ENCODE data around the gene TTC28.
"Not testable (repeated sequence)": the region's sequence is repeated elsewhere in the genome, so short reads cannot be mapped to it uniquely, and the experiment has no call there.

The TTC28 gene

GRCh38 chr22:28464127-28464526, 215.5 kb downstream of the TTC28 start:
- POLR2A ChIA-PET = no interaction called here
- CTCF ChIA-PET = no interaction called here
- no peak for DNase-seq (ENCODE audit: extremely low spot score)
- TF ChIP-seq, protein P1, sequence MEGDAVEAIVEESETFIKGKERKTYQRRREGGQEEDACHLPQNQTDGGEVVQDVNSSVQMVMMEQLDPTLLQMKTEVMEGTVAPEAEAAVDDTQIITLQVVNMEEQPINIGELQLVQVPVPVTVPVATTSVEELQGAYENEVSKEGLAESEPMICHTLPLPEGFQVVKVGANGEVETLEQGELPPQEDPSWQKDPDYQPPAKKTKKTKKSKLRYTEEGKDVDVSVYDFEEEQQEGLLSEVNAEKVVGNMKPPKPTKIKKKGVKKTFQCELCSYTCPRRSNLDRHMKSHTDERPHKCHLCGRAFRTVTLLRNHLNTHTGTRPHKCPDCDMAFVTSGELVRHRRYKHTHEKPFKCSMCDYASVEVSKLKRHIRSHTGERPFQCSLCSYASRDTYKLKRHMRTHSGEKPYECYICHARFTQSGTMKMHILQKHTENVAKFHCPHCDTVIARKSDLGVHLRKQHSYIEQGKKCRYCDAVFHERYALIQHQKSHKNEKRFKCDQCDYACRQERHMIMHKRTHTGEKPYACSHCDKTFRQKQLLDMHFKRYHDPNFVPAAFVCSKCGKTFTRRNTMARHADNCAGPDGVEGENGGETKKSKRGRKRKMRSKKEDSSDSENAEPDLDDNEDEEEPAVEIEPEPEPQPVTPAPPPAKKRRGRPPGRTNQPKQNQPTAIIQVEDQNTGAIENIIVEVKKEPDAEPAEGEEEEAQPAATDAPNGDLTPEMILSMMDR (IDR thresholded peaks at IDR 0.05; ENCODE audit: control extremely low read depth, extremely low read depth, low read depth, missing control alignments) = no peak

DNA sequence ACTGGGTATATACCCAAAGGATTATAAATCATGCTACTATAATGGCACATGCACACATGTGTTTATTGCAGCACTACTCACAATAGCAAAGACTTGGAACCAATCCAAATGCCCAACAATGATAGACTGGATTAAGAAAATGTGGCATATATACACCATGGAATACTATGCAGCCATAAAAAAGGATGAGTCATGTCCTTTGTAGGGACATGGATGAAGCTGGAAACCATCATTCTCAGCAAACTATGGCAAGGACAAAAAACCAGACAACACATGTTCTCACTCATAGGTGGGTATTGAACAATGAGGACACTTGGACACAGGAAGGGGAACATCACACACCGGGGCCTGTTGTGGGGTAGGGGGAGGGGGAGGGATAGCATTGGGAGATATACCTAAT, 216.2 kb downstream of the TTC28 start:
- POLR2A ChIA-PET; CTCF ChIA-PET; DNase-seq (ENCODE audit: extremely low spot score): not testable (repeated sequence)

DNA sequence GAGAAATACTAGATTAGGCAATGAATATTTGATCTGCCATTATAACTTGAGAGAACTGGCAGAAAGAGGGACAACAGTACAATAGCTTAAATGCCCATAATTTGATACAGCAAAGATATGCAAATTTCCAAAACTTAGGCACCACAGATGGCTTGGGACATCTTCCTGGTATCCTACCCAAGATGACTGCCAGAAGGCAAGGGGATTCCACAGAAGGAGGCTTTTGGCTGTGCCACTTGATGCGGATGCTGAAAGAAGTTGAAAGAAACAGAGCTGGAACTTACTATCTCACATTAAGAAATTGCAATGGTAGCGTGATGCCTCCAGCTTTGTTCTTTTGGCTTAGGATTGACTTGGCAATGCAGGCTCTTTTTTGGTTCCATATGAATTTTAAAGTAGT, 216.7 kb downstream of the TTC28 start:
- ChIA-PET POLR2A (no interaction called here), CTCF (no interaction called here)
- no peak for DNase-seq (ENCODE audit: extremely low spot score)
- TF ChIP-seq, protein P1 (IDR thresholded peaks at IDR 0.05; ENCODE audit: control extremely low read depth, extremely low read depth, low read depth, missing control alignments) = no peak

DNA sequence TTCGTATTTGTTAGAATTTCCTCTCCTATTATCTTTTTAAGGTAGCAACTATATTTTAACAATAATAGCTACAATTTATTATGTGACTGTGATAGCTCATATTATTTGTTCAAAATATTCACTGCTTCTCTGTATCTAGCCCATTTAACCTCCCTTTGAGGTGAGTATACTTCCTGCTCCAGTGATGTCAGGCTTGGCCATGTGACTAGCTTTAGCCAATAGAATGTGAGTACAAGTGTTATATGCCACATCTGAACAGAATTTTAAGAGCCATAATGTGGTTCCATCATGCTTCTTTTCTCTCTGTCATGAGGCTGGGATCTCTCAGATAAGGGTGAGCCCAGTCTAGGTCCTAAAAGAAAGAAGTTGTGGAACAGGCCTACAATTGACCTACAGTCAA, 217.6 kb downstream of the TTC28 start:
- POLR2A ChIA-PET = no interaction called here
- no peak for DNase-seq (ENCODE audit: extremely low spot score)
- CTCF ChIA-PET = interaction anchor here (0.7 to 1.2 kb wide), 3 partner anchors 12 to 414 kb away, joined by 3 to 4 read pairs (median 3); no protein-coding TSS in a partner anchor
- TF ChIP-seq, protein P1 (IDR thresholded peaks at IDR 0.05; ENCODE audit: control extremely low read depth, extremely low read depth, low read depth, missing control alignments) = no peak

GRCh38 chr22:28454431-28455064, 225.1 kb downstream of the TTC28 start:
- ChIA-PET CTCF (interaction anchor here (1.0 kb wide), 1 partner anchor 14 kb away, joined by 3 read pairs; no protein-coding TSS in a partner anchor), POLR2A (no interaction called here)
- no peak for DNase-seq (ENCODE audit: extremely low spot score)
- TF ChIP-seq, protein P1 (IDR thresholded peaks at IDR 0.05; ENCODE audit: control extremely low read depth, extremely low read depth, low read depth, missing control alignments) = no peak

GRCh38 chr22:28450109-28450508, 229.5 kb downstream of the TTC28 start:
- DNase-seq (ENCODE audit: extremely low spot score) = no peak
- POLR2A ChIA-PET = no interaction called here
- TF ChIP-seq, protein P1 (IDR thresholded peaks at IDR 0.05; ENCODE audit: control extremely low read depth, extremely low read depth, low read depth, missing control alignments) = no peak
- CTCF ChIA-PET = interaction anchor here (1.8 kb wide), 1 partner anchor 19 kb away, joined by 7 read pairs; no protein-coding TSS in a partner anchor

- DNase-seq (ENCODE audit: extremely low spot score) = no peak
- CTCF ChIA-PET = interaction anchor here (1.3 to 2.2 kb wide), 3 partner anchors 9 to 20 kb away, joined by 3 to 8 read pairs (median 7); no protein-coding TSS in a partner anchor
- TF ChIP-seq, protein P1 (IDR thresholded peaks at IDR 0.05; ENCODE audit: control extremely low read depth, extremely low read depth, low read depth, missing control alignments) = no peak
- POLR2A ChIA-PET = no interaction called here
Observed at GRCh38 chr22:28449041-28449440, 230.6 kb downstream of the TTC28 start.

Measured in GM10248 (cell line).